H9 (cell line): ENCODE measurements around the gene ZFPL1. TPM values are rescaled to one million over a fixed set of nuclear protein-coding genes. Genes with fewer than 3 reads are reported as not detected.

Experiments used
- DNase-seq: peaks from one replicate; pipeline ENCODE4 v3.0.0-alpha.2; 2017
- H2AFZ ChIP-seq: one replicate; pipeline ENCODE4 v1.6.1; 2013; ENCODE audit warnings: mild to moderate bottlenecking, low read length, control low read depth, moderate library complexity
- H2AK5ac ChIP-seq: 2 replicates; pipeline ENCODE4 v1.6.1; 2013; ENCODE audit warnings: low read length, control low read depth, mixed read lengths; ENCODE audit not compliant: insufficient read length
- H2BK120ac ChIP-seq: one replicate; pipeline ENCODE4 v1.6.1; 2013; ENCODE audit warnings: low read depth, mild to moderate bottlenecking, low read length, control low read depth, inconsistent platforms; ENCODE audit not compliant: poor library complexity, severe bottlenecking
- H2BK12ac ChIP-seq: 2 replicates; pipeline ENCODE4 v1.6.1; 2013; ENCODE audit warnings: low read length, control low read depth, mixed read lengths, low read depth; ENCODE audit not compliant: insufficient read length
- H2BK15ac ChIP-seq: 2 replicates; pipeline ENCODE4 v1.6.1; 2013; ENCODE audit warnings: low read depth, low read length, control low read depth
- H2BK20ac ChIP-seq: one replicate; pipeline ENCODE4 v1.6.1; 2013; ENCODE audit warnings: low read depth, mild to moderate bottlenecking, low read length, control low read depth, inconsistent platforms; ENCODE audit not compliant: poor library complexity, severe bottlenecking
- H2BK5ac ChIP-seq: 2 replicates; pipeline ENCODE4 v1.6.1; 2013; ENCODE audit warnings: low read length, control low read depth, mixed read lengths; ENCODE audit not compliant: insufficient read length
- H3K14ac ChIP-seq: 2 replicates; pipeline ENCODE4 v1.6.1; 2013; ENCODE audit warnings: low read length, control low read depth; ENCODE audit not compliant: insufficient read depth
- H3K18ac ChIP-seq: 2 replicates; pipeline ENCODE4 v1.6.1; 2013; ENCODE audit warnings: low read depth, mild to moderate bottlenecking, mixed read lengths, low read length, control low read depth; ENCODE audit not compliant: insufficient read length
- H3K23ac ChIP-seq: 2 replicates; pipeline ENCODE4 v1.6.1; 2013; ENCODE audit warnings: low read length, control low read depth, mixed read lengths, low read depth; ENCODE audit not compliant: insufficient read length
- H3K23me2 ChIP-seq: 2 replicates; pipeline ENCODE4 v1.6.1; 2013; ENCODE audit warnings: low read depth, mild to moderate bottlenecking, mixed read lengths, low read length, control low read depth; ENCODE audit not compliant: insufficient read length, poor library complexity, severe bottlenecking
- H3K27ac ChIP-seq: 2 replicates; pipeline ENCODE4 v1.5.1; 2013; ENCODE audit warnings: low read length, control low read depth, mixed read lengths, low read depth; ENCODE audit not compliant: insufficient read length
- H3K27me3 ChIP-seq: 2 replicates; pipeline ENCODE4 v1.6.1; 2013; ENCODE audit warnings: low read length, control low read depth, inconsistent platforms; ENCODE audit not compliant: insufficient read depth
- H3K4ac ChIP-seq: 2 replicates; pipeline ENCODE4 v1.6.1; 2013; ENCODE audit warnings: low read depth, mild to moderate bottlenecking, control low read depth, inconsistent platforms, low read length, moderate library complexity
- H3K4me1 ChIP-seq: 2 replicates; pipeline ENCODE4 v1.6.1; 2013; ENCODE audit warnings: low read length, control low read depth, inconsistent platforms; ENCODE audit not compliant: insufficient read depth
- H3K4me2 ChIP-seq: 2 replicates; pipeline ENCODE4 v1.6.1; 2013; ENCODE audit warnings: low read length, control low read depth, mixed read lengths; ENCODE audit not compliant: insufficient read length, insufficient read depth
- H3K56ac ChIP-seq: 2 replicates; pipeline ENCODE4 v1.6.1; 2013; ENCODE audit warnings: low read depth, mild to moderate bottlenecking, mixed read lengths, low read length, control low read depth; ENCODE audit not compliant: insufficient read length
- H3K79me1 ChIP-seq: 2 replicates; pipeline ENCODE4 v1.6.1; 2013; ENCODE audit warnings: low read depth, mild to moderate bottlenecking, moderate library complexity, low read length, control low read depth, inconsistent platforms; ENCODE audit not compliant: insufficient read depth, poor library complexity, severe bottlenecking
- H3K79me2 ChIP-seq: 2 replicates; pipeline ENCODE4 v1.6.1; 2013; ENCODE audit warnings: low read length, control low read depth, inconsistent platforms; ENCODE audit not compliant: insufficient read depth
- H3K9ac ChIP-seq: 2 replicates; pipeline ENCODE4 v1.6.1; 2013; ENCODE audit warnings: low read length, control low read depth, mixed read lengths; ENCODE audit not compliant: insufficient read length; ENCODE audit errors: extremely low read depth
- H3K9me3 ChIP-seq: one replicate; pipeline ENCODE4 v1.6.1; 2013; ENCODE audit warnings: low read depth, low read length, inconsistent platforms; ENCODE audit not compliant: control insufficient read depth
- H3T11ph ChIP-seq: one replicate; pipeline ENCODE4 v1.6.1; 2013; ENCODE audit warnings: mild to moderate bottlenecking, low read length, control low read depth, inconsistent platforms
- H4K20me1 ChIP-seq: one replicate; pipeline ENCODE4 v1.6.1; 2013; ENCODE audit not compliant: control insufficient read depth, insufficient read length, insufficient read depth
- H4K5ac ChIP-seq: 2 replicates; pipeline ENCODE4 v1.6.1; 2013; ENCODE audit warnings: low read depth, mild to moderate bottlenecking, mixed read lengths, low read length, control low read depth; ENCODE audit not compliant: insufficient read length
- H4K8ac ChIP-seq: replicated peaks from 2 replicates; pipeline ENCODE4 v1.6.1; 2013; ENCODE audit warnings: low read length, control low read depth, mixed read lengths, low read depth; ENCODE audit not compliant: insufficient read length
- H4K91ac ChIP-seq: 2 replicates; pipeline ENCODE4 v1.6.1; 2013; ENCODE audit warnings: low read depth, mild to moderate bottlenecking, moderate library complexity, mixed read lengths, low read length, control low read depth; ENCODE audit not compliant: insufficient read length
- H3K27ac Mint-ChIP-seq, 3 experiments: 2 replicates in 2 of 3; 3 replicates in 1 of 3; pipeline ENCODE4 v1.8.0; 2020 to 2021; ENCODE audit warnings: mixed read lengths in 3 of 3, mild to moderate bottlenecking in 1 of 3, moderate library complexity in 1 of 3
- H3K27me3 Mint-ChIP-seq: 2 replicates; pipeline ENCODE4 v1.8.0; 2021; ENCODE audit warnings: low read depth, mild to moderate bottlenecking, moderate library complexity, mixed read lengths
- H3K36me3 Mint-ChIP-seq, 3 experiments: 2 replicates in 2 of 3; 3 replicates in 1 of 3; pipeline ENCODE4 v1.8.0; 2020 to 2021; ENCODE audit warnings: low read depth in 3 of 3, mixed read lengths in 3 of 3; ENCODE audit not compliant: insufficient read depth in 1 of 3
- H3K4me1 Mint-ChIP-seq, 2 experiments: 2 replicates each; pipeline ENCODE4 v1.8.0; 2020; ENCODE audit warnings: mixed read lengths in 2 of 2
- H3K4me3 Mint-ChIP-seq, 2 experiments: 2 replicates in 1 of 2; 3 replicates in 1 of 2; pipeline ENCODE4 v1.8.0; 2020 to 2021; ENCODE audit warnings: mild to moderate bottlenecking in 2 of 2, mixed read lengths in 2 of 2, moderate library complexity in 1 of 2
- H3K9me3 Mint-ChIP-seq, 2 experiments: 2 replicates in 1 of 2; 3 replicates in 1 of 2; pipeline ENCODE4 v1.8.0; 2020; ENCODE audit warnings: mild to moderate bottlenecking in 2 of 2, mixed read lengths in 2 of 2, moderate library complexity in 1 of 2
- CTCF ChIP-seq: fragments of 200-600 bp; sonication (generic); conservative IDR thresholded peaks from 3 replicates; pipeline ENCODE4 v1.8.0; 2021; ENCODE audit warnings: antibody characterized with exemption, mild to moderate bottlenecking
- WGBS: extraction: QIAGEN DNeasy Blood & Tissue Kit; methylation state at CpG from one replicate; pipeline ENCODE4 v1.1.7; 2013; ENCODE audit warnings: missing lambda C conversion rate, low lambda C conversion rate, mixed read lengths; ENCODE audit not compliant: insufficient read length; ENCODE audit errors: extremely low coverage; 5-methylcytosine and 5-hydroxymethylcytosine counted together
- total RNA-seq: library from RNA; stranded (reverse); gene quantifications from 2 replicates; pipeline ENCODE4 v1.2.1, GENCODE V29; 2021

ZFPL1 gene
- total RNA-seq, 1 experiment from 2014 or later: 24.2 TPM

- H3K4me2 ChIP-seq: peak within 1 kb of the TSS; percentile 67
These were observed 43.0 kb upstream of the ZFPL1 start, which contains the start of gene SAC3D1 for GRCh38 chr11:65040847-65041622. SAC3D1 (plus strand) TSS chr11:65041210; CDS start chr11:65041293, 83 bp downstream.

More at GRCh38 chr11:65040847-65041622, 43.0 kb upstream of the ZFPL1 start, which contains the start of gene SAC3D1:
- Histone ChIP-seq H2BK5ac (no peak within 1 kb of the TSS), H4K91ac (no peak within 1 kb of the TSS), H3K4ac (no peak within 1 kb of the TSS), H3K23me2 (peaks cover 4% of the 10 kb centered on the region), H3K4me1 (no peaks in the 10 kb centered on the region), H3K79me1 (no peaks in the 10 kb centered on the region), H3K79me2 (peaks cover 2% of the 10 kb centered on the region; the same call in 1 of the 2 replicates), H4K20me1 (no peaks in the 10 kb centered on the region), H2BK15ac (no peak within 1 kb of the TSS), H3K9me3 (no peaks in the 10 kb centered on the region), H3K14ac (peak within 1 kb of the TSS; percentile 91), H3K9ac (peak within 1 kb of the TSS; percentile 84), H3K27me3 (no peaks in the 10 kb centered on the region), H2BK20ac (no peak within 1 kb of the TSS), H2BK120ac (no peak within 1 kb of the TSS), H4K8ac (no peak within 1 kb of the TSS), H3K18ac (peak within 1 kb of the TSS; percentile 67), H3T11ph (no peak within 1 kb of the TSS), H4K5ac (no peak within 1 kb of the TSS), H3K56ac (no peak within 1 kb of the TSS), H3K27ac (peak within 1 kb of the TSS; percentile 59), H2BK12ac (no peak within 1 kb of the TSS), H2AK5ac (no peak within 1 kb of the TSS), H3K23ac (no peak within 1 kb of the TSS), H2AFZ (no peak within 1 kb of the TSS)
- Mint-ChIP-seq H3K4me1 (peaks cover 4 to 10% of the 10 kb centered on the region in 2 experiments; a peak in 3 of 4 replicates), H3K9me3 (no peaks in the 10 kb centered on the region), H3K27ac (peak within 1 kb of the TSS; percentile 97 to 98 (median 97)), H3K4me3 (peak within 1 kb of the TSS; percentile 91 to 96), H3K36me3 (peaks cover 5 to 34% (median 25%) of the 10 kb centered on the region in 3 experiments; a peak in 6 of 7 replicates), H3K27me3 (no peaks in the 10 kb centered on the region)
- WGBS: no CpG with 5 or more reads among the region's 91 CpGs
- no peak for TF ChIP-seq CTCF
- DNase-seq: peak; percentile 94
